HG02870 (cell line): ENCODE measurements around the gene OPN3.

Experiments
- ATAC-seq: cut with Tn5 transposase; IDR thresholded peaks from one replicate; pipeline ENCODE4 v1.9.1; 2021; ENCODE audit warnings: mild to moderate bottlenecking, moderate library complexity; ENCODE audit not compliant: unreplicated experiment

Gene OPN3

DNA sequence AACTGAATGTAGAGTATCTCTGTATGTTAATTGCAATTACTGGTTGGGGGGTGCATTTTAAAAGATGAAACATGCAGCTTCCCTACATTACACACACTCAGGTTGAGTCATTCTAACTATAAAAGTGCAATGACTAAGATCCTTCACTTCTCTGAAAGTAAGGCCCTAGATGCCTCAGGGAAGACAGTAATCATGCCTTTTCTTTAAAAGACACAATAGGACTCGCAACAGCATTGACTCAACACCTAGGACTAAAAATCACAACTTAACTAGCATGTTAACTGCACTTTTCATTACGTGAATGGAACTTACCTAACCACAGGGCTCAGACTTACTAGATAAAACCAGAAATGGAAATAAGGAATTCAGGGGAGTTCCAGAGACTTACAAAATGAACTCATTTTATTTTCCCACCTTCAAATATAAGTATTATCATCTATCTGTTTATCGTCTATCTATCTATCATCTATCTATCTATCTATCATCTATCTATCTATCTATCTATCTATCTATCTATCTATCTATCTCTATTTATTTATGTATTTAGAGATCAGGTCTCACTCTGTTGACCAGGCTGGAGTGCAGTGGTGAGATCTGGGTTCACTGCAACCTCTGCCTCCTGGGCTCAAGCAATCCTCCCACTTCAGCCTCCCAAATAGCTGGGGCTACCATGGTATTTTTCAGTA is 47.8 kb downstream of the OPN3 start:
- peak; percentile 89 for ATAC-seq

DNA sequence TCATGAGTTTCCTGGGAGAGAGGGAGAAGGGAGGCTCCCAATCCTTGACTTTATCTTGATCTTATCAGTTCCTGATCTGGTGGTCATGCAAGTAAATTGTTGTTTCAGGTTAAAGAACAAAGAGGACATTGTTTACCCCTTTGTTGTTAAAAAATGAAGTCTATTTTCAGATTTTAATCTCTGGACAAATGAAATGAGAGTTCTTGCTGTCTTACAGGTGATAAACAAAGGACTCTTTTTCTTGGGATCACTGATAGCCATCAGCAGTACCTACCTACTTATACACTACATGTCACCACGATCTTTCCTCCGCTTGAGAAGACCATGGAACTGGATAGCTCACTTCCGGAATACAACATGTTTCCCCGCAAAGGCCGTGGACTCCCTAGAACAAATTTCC is 48.4 kb downstream of the OPN3 start:
- ATAC-seq, result no peak

DNA sequence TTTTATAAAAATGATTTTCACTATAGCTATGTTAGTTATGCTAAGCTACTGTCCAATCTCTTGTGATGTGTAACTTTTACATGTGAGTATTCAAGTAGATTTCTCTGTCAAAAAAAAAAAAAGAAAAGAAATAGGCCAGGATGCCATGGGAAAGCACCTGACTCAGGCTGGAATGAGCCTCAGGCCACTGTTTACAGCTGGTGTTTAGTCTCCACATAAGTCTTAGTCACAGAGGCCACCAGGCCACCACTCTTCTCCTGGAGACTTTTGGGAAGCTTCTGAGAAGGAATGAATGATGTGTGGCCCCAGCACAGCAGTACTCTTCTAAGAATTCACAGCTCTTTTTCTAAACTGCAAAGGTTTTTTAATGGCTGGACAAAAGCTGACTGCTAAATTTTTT is 48.9 kb downstream of the OPN3 start:
- ATAC-seq, result no peak

DNA sequence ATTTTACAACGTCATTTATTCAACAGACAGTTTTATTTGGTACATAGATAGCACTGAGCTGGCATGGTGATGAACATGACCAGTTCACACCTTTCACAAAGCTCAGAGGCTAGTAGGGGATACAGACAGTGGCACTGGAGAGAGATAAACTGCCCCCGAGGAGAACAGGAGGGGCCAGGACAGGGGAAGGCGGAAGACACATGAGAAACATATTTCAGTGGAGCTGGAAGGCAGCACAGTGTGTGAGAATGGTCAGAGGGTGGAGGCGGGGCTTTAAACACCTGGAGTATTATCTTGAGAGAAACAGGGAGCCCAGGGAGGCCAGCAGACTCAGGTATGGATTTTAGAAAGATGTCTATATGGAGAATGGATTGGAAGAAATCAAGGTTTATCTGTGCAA is 49.5 kb downstream of the OPN3 start:
- ATAC-seq, result no peak

DNA sequence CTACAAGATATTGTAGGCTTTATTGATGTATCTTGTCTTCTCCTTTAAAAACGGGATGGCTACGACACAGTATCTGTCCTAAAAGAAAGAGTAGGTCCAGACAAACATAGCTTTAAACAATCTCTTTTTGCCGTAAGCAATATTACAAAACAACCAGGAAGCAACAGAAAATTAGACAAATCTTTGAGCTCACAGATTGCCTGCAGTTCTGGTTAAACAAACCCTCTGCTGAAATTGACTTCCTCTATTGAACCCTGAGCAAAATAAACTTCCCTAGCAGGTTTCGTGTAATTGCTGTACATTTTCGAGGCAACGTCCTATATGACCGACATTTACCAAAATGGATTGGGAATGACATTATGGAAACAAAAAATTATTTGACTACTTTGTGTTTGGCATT is 50.6 kb downstream of the OPN3 start:
- ATAC-seq, result no peak

DNA sequence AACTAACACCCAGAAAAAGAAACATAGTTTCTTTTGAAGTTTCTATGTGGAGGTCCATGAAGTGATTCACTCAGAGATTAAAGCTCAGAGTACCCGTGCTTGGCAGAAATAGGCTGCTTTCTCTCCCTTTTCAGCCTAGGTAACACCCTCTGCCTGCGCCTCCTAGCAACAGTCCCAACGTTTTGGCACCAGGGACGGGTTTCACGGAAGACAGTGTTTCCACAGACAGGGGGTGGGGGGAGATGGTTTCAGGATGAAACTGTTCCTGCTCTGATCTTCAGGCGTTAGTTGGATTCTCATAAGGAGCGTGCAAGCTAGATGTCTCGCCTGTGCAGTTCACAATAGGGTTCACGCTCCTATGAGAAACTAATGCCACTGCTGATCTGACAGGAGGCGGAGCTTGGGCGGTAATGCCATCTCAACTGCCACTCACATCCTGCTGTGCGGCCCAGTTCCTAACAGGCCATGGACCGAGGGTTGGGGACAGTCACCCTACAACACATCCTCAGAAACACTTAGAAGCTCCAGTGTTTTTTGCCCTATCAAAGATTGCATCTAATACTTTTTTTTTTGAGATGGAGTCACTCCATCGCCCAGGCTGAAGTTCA is 53.2 kb downstream of the OPN3 start:
- ATAC-seq, result no peak

DNA sequence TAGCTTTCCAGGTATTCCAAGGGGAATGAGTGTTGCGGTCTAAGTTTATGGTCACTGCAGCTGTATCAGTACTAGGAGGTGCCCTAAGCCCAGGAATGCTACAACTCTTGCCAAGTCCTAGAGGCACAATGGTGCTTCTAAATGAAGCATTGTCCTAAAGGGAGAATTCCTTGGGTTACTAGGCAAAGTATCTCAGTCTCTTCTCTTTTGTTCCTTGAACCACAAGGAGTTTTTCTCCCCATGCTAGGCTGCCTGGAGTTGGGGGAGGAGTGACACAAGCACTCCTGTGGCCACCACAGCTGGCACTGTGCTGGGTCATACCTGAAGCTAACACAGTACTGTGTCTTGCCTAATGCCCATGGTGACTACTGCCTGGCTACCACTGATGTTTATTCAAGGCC is 57.2 kb downstream of the OPN3 start:
- ATAC-seq, result no peak

DNA sequence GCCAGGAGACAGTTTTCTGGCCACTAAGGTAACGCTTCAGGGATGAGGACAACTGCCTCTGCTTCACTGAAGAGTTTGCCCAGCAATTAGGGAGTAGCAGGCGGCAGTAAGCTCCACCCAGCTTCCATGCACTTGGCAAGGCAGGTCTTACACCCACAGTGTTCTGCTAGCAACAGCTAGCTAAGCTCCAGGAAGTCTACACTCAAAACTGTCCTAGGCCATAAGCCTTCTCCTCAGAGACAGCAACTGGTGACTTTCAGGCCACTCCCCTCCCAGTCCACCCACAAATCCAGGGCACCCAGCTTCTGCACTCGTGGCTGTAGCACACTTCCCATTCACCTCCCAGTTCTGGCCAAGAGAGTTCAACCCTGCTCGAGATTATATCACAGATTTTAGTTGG is 60.7 kb downstream of the OPN3 start:
- ATAC-seq, result no peak

DNA sequence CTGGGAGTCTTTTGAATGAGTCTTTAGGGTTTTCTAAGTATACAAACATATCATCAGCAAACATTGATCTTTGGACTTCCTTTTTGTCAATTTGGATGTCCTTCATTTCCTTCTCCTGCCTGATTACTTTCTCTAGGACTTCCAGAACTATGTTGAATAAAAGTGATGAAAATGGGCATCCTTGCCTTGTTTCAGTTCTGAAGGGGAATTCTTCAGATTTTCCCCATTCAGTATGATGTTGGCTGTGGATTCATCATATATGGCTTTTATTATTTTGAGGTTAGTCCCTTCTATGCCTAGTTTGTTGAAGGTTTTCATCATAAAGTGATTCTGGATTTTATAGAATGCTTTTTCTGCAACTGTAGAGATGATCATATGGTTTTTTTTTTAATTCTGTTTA is 66.0 kb downstream of the OPN3 start:
- ATAC-seq, result no peak

DNA sequence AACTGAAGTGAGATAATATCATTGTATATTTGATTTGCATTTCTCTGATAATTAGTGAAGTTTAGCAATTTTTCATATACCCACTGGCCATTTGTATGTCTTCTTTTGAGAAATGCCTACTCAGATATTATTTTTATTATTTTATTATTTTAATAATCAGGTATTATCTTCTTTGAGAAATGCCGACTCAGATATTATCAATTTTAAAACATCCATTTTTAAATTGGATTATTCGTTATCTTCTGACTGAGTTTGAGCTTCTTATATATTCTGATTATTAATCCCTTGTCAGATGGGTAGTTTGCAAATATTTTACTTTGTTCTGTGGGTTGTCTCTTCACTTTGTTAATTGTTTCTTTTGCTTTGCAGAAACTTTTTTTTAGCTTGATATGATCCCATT is 70.3 kb downstream of the OPN3 start:
- no peak for ATAC-seq

DNA sequence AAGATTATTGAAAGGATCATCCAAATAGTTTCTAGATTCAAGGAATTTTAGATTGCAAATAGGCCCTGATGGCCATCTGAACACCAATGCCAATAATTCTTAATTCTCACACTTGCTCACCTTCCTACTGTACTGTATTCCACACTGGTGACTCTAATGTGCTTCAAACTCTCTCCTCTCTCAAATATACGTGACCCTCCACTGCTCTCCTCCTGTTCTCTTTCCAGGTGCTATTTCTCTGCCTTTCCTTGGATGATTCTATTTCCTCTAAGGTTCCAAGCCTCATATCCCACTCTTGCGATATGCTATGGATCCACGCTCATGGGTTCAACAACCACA is 79.4 kb downstream of the OPN3 start:
- ATAC-seq, result no peak

DNA sequence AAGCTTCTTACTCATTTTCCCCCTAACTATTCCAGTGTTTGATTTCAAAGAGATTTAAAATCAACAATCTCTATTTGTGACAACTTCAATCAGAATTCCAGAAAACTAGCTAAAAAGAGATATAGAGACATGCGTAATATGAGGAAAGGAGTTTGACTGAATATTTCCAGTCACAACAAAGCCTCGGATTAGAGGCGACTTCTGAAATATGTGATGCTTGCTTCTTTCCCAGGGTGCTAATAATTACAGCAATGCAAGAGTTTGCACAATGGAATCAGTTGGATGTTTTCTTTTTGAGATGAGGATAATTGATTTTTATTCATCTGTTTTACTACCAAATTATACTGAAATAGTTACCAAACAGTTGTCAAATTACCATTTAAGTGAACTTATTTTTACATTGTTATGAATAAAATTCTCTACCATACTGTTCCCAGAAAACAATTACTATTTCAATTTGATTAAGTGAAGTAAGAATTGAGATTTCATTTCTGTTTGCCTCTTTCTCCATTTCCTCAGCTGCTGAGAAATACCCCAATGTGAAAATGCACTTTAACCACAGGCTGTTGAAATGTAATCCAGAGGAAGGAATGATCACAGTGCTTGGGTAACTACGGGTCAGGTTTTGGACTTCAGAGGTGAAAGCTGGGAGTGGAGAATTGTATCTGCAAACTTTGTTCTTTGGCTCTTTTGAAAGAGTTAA is 79.9 kb downstream of the OPN3 start:
- no peak for ATAC-seq

DNA sequence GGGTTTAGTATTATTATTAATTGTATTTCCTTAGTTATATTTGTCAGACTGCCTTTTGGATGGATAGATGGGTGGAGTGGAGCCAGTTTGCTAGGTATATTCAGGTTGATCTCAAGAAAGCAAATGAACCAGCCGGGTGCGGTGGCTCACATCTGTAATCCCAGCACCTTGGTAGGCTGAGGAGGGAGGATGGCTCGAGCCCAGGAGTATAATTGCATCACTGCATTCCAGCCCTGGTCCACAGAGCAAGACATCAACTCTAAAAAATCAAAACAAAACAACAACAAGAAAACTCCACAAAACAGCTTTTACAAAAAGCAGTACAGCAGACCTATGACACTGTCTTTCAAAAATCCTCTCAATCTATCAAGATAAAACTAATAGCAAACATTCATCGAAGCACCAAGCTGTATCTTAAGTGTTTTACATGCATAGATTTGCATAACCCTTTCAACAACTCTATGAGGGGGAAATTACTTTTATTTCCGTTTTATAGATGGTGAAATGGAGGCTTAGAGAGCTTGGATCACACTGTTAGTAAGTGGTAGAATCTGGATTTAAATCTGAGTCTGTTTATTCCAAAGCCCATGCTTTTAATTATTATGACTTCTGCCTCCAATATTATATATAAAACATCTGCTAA is 82.5 kb downstream of the OPN3 start:
- no peak for ATAC-seq

DNA sequence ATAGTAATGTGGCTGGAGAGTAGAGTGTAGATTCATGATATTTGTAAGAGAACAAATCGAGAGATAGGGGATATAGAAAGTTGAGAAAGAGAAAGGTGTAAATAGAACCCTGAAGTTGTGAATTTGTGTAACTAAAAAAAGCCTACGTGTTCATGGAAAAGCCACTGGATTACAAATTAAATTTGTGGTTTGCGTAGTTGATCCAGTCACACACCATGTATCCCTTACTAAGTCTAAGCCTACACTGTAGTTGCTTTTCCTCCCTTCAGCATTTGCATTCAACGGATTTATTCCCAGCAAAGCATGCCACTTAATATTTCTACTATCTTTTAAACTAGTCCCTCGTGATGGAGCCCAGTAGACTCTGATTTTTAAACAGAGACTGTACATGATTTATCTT is 83.1 kb downstream of the OPN3 start:
- no peak for ATAC-seq

DNA sequence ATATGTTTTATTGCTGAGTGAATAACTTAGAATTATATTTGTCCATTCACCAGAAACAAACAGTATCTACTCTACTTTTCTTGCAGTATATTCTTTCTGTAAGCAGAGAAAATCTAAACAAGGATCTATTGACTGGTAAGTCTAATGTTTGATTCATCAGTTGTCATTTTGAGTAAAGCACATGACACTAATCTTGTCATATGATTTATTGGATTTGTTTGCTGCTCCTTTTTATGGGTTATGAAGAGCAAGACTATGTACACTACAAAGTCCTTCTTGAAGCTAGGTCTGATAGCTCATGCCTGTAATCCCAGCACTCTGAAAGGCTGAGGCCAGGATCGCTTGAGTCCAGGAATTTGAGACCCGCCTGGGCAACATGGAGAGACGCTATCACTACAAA is 84.6 kb downstream of the OPN3 start:
- no peak for ATAC-seq

DNA sequence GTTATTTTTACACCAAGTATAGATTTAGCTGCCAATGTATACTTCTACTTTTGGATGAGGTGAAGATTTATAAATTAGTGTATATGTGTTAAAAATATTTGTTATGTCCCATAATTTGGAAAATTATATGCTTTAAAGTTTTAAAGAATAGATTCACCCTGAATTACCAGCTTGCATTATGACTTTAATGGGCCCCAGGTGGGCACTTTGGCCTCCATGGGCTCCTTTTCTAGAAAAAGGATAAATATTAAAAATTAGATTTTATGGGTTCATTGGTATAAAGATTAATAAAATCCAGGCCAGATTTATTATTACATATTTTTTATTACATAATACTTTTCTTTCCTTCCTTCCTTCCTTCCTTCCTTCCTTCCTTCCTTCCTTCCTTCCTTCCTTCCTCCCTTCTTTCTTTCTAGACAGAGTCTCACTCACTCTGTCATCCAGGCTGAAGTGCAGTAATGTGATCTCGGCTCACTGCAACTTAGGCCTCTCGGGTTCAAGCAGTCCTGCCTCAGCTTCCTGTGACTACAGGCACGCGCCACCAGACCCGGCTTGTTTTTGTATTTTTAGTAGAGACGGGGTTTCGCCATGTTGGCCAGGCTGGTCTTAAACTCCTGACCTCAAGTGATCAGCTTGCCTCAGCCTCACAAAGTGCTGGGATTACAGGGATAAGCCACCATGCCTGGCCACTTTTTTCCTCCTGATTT is 86.1 kb downstream of the OPN3 start:
- ATAC-seq, result no peak

DNA sequence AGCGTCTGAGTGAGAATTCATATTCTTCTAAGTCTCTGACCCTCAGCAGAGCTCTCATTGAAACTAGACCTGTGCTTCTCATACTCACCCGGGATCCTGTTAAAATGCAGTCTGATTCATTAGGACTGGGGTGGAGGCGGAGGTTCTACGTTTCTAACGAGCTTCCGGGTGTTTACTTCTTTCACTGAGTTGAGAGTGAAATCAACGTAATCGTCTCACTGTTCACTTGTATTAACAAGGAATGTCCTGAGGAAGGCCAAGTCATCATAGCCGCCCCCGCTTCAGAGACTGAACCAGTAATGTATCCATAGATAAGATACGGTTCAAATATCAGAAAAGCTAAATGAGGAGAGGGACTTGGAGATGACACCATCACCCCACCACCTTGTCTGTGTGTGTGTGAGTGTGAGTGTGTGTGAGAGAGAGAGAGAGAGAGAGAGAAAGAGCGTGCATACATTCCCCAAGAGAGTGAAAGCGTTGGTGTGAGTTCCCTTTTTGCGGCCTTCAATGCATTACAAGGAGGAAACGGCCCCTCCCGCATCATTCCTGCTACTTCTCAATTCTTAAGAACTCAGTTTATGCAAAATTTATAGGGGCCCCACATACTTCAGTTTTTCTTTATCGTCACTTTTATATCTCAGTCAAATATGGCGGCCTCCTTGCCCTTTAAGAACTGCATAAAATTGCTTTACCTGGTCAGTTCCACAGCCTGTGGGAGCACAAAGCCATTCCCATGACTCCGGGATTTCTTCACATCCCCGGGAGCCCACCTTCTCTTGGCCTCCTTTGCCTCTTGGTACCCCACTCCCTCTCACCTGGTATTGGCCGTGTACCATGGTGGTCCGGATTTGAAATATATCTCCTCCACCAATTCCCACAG is 88.2 kb downstream of the OPN3 start:
- peak; percentile 86 for ATAC-seq

DNA sequence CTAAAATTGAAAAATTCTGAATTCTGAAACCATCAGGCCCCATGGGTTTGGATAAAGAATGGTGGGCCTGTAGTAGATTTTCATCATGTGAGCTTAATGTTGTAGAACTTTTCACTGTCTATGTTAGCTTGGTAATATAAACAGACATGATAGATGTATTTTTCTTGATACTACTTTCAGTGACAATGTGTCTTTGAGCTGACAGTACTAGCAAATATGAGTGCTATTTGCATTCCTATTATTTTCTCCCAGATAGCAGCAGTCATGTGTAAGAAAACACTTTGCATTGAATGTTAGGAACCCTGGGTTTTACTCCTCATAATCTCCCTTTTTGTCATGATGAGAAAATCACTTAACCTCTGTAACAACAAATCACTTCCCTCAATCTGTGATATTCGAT is 89.9 kb downstream of the OPN3 start:
- no peak for ATAC-seq

DNA sequence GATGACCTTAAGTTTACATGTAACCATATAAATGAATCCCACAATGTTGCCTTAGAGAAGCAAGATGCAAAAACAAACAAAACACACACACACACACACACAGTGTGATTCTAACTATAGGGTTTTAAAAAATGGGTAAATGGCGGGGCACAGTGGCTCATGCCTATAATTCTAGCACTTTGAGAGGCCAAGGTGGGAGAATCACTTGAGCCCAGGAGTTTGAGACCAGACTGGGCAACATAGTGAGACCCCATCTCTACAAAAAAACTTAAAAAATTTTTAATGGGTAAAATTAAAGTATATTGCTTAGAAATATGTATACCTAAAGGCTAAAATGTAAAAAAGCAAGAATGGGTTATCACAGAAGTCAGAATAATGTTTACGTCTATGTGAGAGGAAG is 92.2 kb downstream of the OPN3 start:
- no peak for ATAC-seq
